CD14-positive monocyte (primary cell): ENCODE data around the gene GTF3C5. TPM values are rescaled to one million over a fixed set of nuclear protein-coding genes. Genes with fewer than 3 reads are reported as not detected.

Source experiments
- DNase-seq, 3 donors: peaks; one replicate each; pipeline ENCODE4 v3.0.0-alpha.2; 2011 to 2022
- H2AFZ ChIP-seq: 2 replicates; pipeline ENCODE4 v1.6.0; 2012; ENCODE audit warnings: mild to moderate bottlenecking, low read depth, low read length, inconsistent platforms; ENCODE audit not compliant: insufficient read depth, poor library complexity, severe bottlenecking
- H3K27ac ChIP-seq, 2 donors: 1 replicate in 1 of 2; 2 replicates in 1 of 2; pipeline ENCODE4 v1.5.1; 2012 to 2013; ENCODE audit warnings: low read length in 2 of 2, control low read depth in 1 of 2, inconsistent platforms in 1 of 2, low read depth in 1 of 2, mild to moderate bottlenecking in 1 of 2
- H3K27me3 ChIP-seq, 2 donors: one replicate each; pipeline versions ENCODE4 v1.6.0 to v1.6.1; 2011 to 2013; ENCODE audit warnings: low read length in 2 of 2; ENCODE audit not compliant: control insufficient read depth in 2 of 2, insufficient read depth in 2 of 2
- H3K36me3 ChIP-seq, 2 donors: replicated peaks in 1 of 2; 1 replicate in 1 of 2; 2 replicates in 1 of 2; pipeline versions ENCODE4 v1.5.1 to v1.6.1; 2012 to 2013; ENCODE audit warnings: low read length in 2 of 2, control low read depth in 1 of 2, inconsistent platforms in 1 of 2, mild to moderate bottlenecking in 1 of 2; ENCODE audit not compliant: insufficient read depth in 2 of 2, control insufficient read depth in 1 of 2
- H3K4me1 ChIP-seq, 2 donors: 1 replicate in 1 of 2; 2 replicates in 1 of 2; pipeline versions ENCODE4 v1.5.1 to v1.6.1; 2012 to 2013; ENCODE audit warnings: low read length in 2 of 2, control low read depth in 1 of 2, inconsistent platforms in 1 of 2, mild to moderate bottlenecking in 1 of 2, moderate library complexity in 1 of 2; ENCODE audit not compliant: insufficient read depth in 2 of 2, control insufficient read depth in 1 of 2
- H3K4me2 ChIP-seq: replicated peaks from 2 replicates; pipeline ENCODE3; 2012; ENCODE audit warnings: low read length, moderate library complexity, mild to moderate bottlenecking; ENCODE audit not compliant: poor library complexity, severe bottlenecking; ENCODE audit errors: extremely low read depth
- H3K4me3 ChIP-seq, 3 experiments: fragments of 200-600 bp in 1 of 3; sonication (generic) in 1 of 3; replicated peaks in 1 of 3; 1 replicate in 2 of 3; 2 replicates in 1 of 3; pipeline ENCODE4 v1.5.1; 2011 to 2013; ENCODE audit warnings: low read length in 3 of 3, mild to moderate bottlenecking in 3 of 3, control low read depth in 2 of 3, low read depth in 2 of 3, inconsistent platforms in 1 of 3, moderate library complexity in 1 of 3
- H3K79me2 ChIP-seq: 2 replicates; pipeline ENCODE4 v1.6.0; 2012; ENCODE audit warnings: mild to moderate bottlenecking, control low read depth, inconsistent platforms, low read length, moderate library complexity; ENCODE audit not compliant: insufficient read depth
- H3K9ac ChIP-seq: 2 replicates; pipeline ENCODE4 v1.6.0; 2017; ENCODE audit warnings: low read length, mild to moderate bottlenecking; ENCODE audit not compliant: insufficient read depth, poor library complexity, severe bottlenecking
- H3K9me3 ChIP-seq, 2 donors: replicated peaks in 1 of 2; 1 replicate in 1 of 2; 2 replicates in 1 of 2; pipeline versions ENCODE4 v1.5.1 to v1.6.1; 2012 to 2013; ENCODE audit warnings: low read length in 2 of 2, control low read depth in 1 of 2; ENCODE audit not compliant: control insufficient read depth in 1 of 2, insufficient read depth in 1 of 2
- H4K20me1 ChIP-seq: 2 replicates; pipeline ENCODE4 v1.6.0; 2012; ENCODE audit warnings: mild to moderate bottlenecking, low read length, control low read depth, moderate library complexity; ENCODE audit not compliant: insufficient read depth
- H3K27ac Mint-ChIP-seq, 7 donors: one replicate each; pipeline ENCODE4 v1.8.0; 2020; ENCODE audit warnings: mild to moderate bottlenecking in 7 of 7, mixed read lengths in 7 of 7, moderate library complexity in 6 of 7, inconsistent platforms in 2 of 7
- H3K27me3 Mint-ChIP-seq, 3 donors: one replicate each; pipeline ENCODE4 v1.8.0; 2021 to 2022; ENCODE audit warnings: low read depth in 3 of 3, mild to moderate bottlenecking in 3 of 3, mixed read lengths in 3 of 3, moderate library complexity in 3 of 3, inconsistent platforms in 1 of 3
- H3K36me3 Mint-ChIP-seq, 2 donors: one replicate each; pipeline ENCODE4 v1.8.0; 2020; ENCODE audit warnings: mixed read lengths in 2 of 2, inconsistent platforms in 1 of 2, mild to moderate bottlenecking in 1 of 2
- H3K4me1 Mint-ChIP-seq: one replicate; pipeline ENCODE4 v1.8.0; 2020; ENCODE audit warnings: mild to moderate bottlenecking, mixed read lengths
- H3K4me3 Mint-ChIP-seq, 2 donors: one replicate each; pipeline ENCODE4 v1.8.0; 2020; ENCODE audit warnings: mild to moderate bottlenecking in 2 of 2, mixed read lengths in 2 of 2, moderate library complexity in 1 of 2
- H3K9me3 Mint-ChIP-seq, 7 donors: one replicate each; pipeline ENCODE4 v1.8.0; 2020 to 2022; ENCODE audit warnings: mixed read lengths in 7 of 7, mild to moderate bottlenecking in 6 of 7, moderate library complexity in 6 of 7, inconsistent platforms in 2 of 7
- CTCF ChIP-seq: fragments of 200-600 bp; IDR thresholded peaks from one replicate; pipeline ENCODE4 v1.8.0; 2022; ENCODE audit warnings: antibody characterized with exemption, mild to moderate bottlenecking
- WGBS: methylation state at CpG from one replicate; pipeline ENCODE4 v1.1.5; 2013; ENCODE audit warnings: missing lambda C conversion rate; ENCODE audit not compliant: insufficient coverage; 5-methylcytosine and 5-hydroxymethylcytosine counted together
- intact Hi-C, 2 donors: fragments of 100-400 bp; cut with micrococcal nuclease; formaldehyde crosslinking; loops; one replicate each; pipeline versions ENCODE4 v1.15.0 to v1.15.1; 2023
- polyA plus RNA-seq, 3 donors: library from polyadenylated mRNA; depleted of rRNA in 1 of 3; unstranded in 2 of 3; stranded (reverse) in 1 of 3; fragments of 300-500 nt in 2 of 3; fragments of >200 nt in 1 of 3; fragmentation: Illumina TruSeq in 2 of 3; gene quantifications; 1 replicate in 2 of 3; 2 replicates in 1 of 3; pipeline ENCODE4 v1.2.3, GENCODE V29; 2012 to 2021

Gene GTF3C5
- polyA plus RNA-seq, 3 donors = 21.3 to 75.6 (median 24.4) TPM

GRCh38 chr9:133058550-133059320 lies 27.9 kb downstream of the GTF3C5 start:
- no peak overlapping the region for H3K9ac ChIP-seq
- Mint-ChIP-seq H3K4me1 (peaks cover 31% of the 10 kb centered on the region), H3K27me3 (peaks cover 3 to 8% (median 8%) of the 10 kb centered on the region in 3 donors), H3K36me3 (peaks cover 41 to 50% of the 10 kb centered on the region in 2 donors), H3K27ac (peak overlapping the region in 3 of 7 donors; percentile 11 to 16 (median 15)), H3K9me3 (no peaks in the 10 kb centered on the region), H3K4me3 (no peak overlapping the region)
- no peaks in the 10 kb centered on the region for H3K9me3 ChIP-seq
- intact Hi-C loops = no loop called here
- TF ChIP-seq CTCF = no peak
- no peaks in the 10 kb centered on the region for H4K20me1 ChIP-seq
- H3K36me3 ChIP-seq = peaks cover 41 to 49% of the 10 kb centered on the region in 2 donors
- no peak for DNase-seq
- H2AFZ ChIP-seq = no peak overlapping the region
- no peak overlapping the region for H3K27ac ChIP-seq
- H3K4me1 ChIP-seq = peaks cover 4 to 20% of the 10 kb centered on the region in 2 donors
- no peak overlapping the region for H3K4me2 ChIP-seq
- H3K4me3 ChIP-seq = no peak overlapping the region
- H3K27me3 ChIP-seq = no peaks in the 10 kb centered on the region
- WGBS = 39% methylated on average over 9 of the region's 12 CpGs
- no peaks in the 10 kb centered on the region for H3K79me2 ChIP-seq

DNA sequence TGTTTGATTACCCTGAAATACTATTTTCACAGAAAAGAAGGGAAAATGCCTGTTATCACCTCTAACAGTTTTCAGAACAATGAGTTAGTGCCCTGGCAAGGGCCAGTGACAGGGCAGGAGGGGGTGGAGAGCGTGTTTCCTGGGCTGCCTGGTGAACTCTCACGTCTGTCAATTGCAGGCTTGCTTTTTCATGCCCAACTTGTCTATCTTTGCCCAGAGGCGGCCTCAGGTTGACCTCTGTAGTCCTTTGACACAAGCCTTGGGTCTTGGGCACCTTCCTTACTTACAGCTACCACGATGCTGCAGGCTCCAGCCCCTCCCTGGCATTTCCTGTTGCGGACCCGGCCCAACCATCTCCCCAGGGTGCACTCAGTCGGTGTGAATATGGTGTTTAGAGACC lies 28.8 kb downstream of the GTF3C5 start:
- H3K4me1 Mint-ChIP-seq = peaks cover 31% of the 10 kb centered on the region
- no peaks in the 10 kb centered on the region for H3K9me3 Mint-ChIP-seq
- Histone ChIP-seq H3K27me3 (no peaks in the 10 kb centered on the region), H3K79me2 (no peaks in the 10 kb centered on the region), H3K36me3 (peaks cover 32 to 40% of the 10 kb centered on the region in 2 donors), H2AFZ (no peak overlapping the region), H3K4me3 (no peak overlapping the region), H3K9me3 (no peaks in the 10 kb centered on the region), H3K9ac (peak overlapping the region; percentile 1), H3K4me1 (peaks cover 4 to 20% of the 10 kb centered on the region in 2 donors), H3K4me2 (no peak overlapping the region), H4K20me1 (no peaks in the 10 kb centered on the region), H3K27ac (no peak overlapping the region)
- H3K4me3 Mint-ChIP-seq = no peak overlapping the region
- H3K27ac Mint-ChIP-seq = no peak overlapping the region
- no peak for DNase-seq
- H3K36me3 Mint-ChIP-seq = peaks cover 35 to 41% of the 10 kb centered on the region in 2 donors
- intact Hi-C loops = no loop called here
- WGBS = 41% methylated on average over 3 of the region's 7 CpGs
- no peak for TF ChIP-seq CTCF
- H3K27me3 Mint-ChIP-seq = peaks cover 3 to 8% (median 8%) of the 10 kb centered on the region in 3 donors
